Measurements from ENCODE around the gene GPR68.

- TF ChIP-seq CTCF (IDR thresholded peaks at IDR 0.05; ENCODE audit: poor library complexity, severe bottlenecking) (no peak), POLR2AphosphoS5 (IDR thresholded peaks at IDR 0.05) (no peak), SMC3 (conservative IDR thresholded peaks at IDR 0.05; ENCODE audit: poor library complexity) (no peak), REST (IDR thresholded peaks at IDR 0.05; ENCODE audit: borderline replicate concordance) (no peak), MXI1 (conservative IDR thresholded peaks at IDR 0.05; ENCODE audit: poor library complexity, severe bottlenecking) (no peak), EZH2 (IDR thresholded peaks at IDR 0.05; ENCODE audit: borderline replicate concordance, insufficient read depth, low read length, poor library complexity, severe bottlenecking) (no peak)
These were observed 49.6 kb upstream of the GPR68 start for GRCh38 chr14:91294153-91294552.

All from neural cell (in vitro differentiated cells).